Ishikawa (cell line): ENCODE data around the gene LIX1L.

Experiments used
- CEBPB ChIP-seq: IDR thresholded peaks from 2 replicates; pipeline ENCODE4 v1.6.1; 2012
- CREB1 ChIP-seq: IDR thresholded peaks from 2 replicates; pipeline ENCODE4 v1.6.1; 2012; ENCODE audit warnings: low read depth
- EP300 ChIP-seq: IDR thresholded peaks from 2 replicates; pipeline ENCODE4 v1.6.1; 2012; ENCODE audit warnings: borderline replicate concordance
- FOXM1 ChIP-seq: IDR thresholded peaks from 2 replicates; pipeline ENCODE4 v1.6.1; 2012; ENCODE audit warnings: low read depth, borderline replicate concordance
- MAX ChIP-seq: IDR thresholded peaks from 2 replicates; pipeline ENCODE4 v1.6.1; 2012
- NFIC ChIP-seq: IDR thresholded peaks from 2 replicates; pipeline ENCODE4 v1.6.1; 2012
- RAD21 ChIP-seq: IDR thresholded peaks from 2 replicates; pipeline ENCODE4 v1.6.1; 2012; ENCODE audit warnings: low read depth
- REST ChIP-seq: IDR thresholded peaks from 2 replicates; pipeline ENCODE4 v1.6.1; 2012; ENCODE audit warnings: low read depth, mild to moderate bottlenecking
- TAF1 ChIP-seq: IDR thresholded peaks from 2 replicates; pipeline ENCODE4 v1.6.1; 2012; ENCODE audit warnings: low read depth, mild to moderate bottlenecking
- TCF12 ChIP-seq: IDR thresholded peaks from 2 replicates; pipeline ENCODE4 v1.6.1; 2012; ENCODE audit warnings: low read depth
- TEAD4 ChIP-seq: IDR thresholded peaks from 2 replicates; pipeline ENCODE4 v1.6.1; 2012
- USF1 ChIP-seq: IDR thresholded peaks from 2 replicates; pipeline ENCODE4 v1.6.1; 2012
- YY1 ChIP-seq: IDR thresholded peaks from 2 replicates; pipeline ENCODE4 v1.6.1; 2012; ENCODE audit warnings: low read depth

DNA sequence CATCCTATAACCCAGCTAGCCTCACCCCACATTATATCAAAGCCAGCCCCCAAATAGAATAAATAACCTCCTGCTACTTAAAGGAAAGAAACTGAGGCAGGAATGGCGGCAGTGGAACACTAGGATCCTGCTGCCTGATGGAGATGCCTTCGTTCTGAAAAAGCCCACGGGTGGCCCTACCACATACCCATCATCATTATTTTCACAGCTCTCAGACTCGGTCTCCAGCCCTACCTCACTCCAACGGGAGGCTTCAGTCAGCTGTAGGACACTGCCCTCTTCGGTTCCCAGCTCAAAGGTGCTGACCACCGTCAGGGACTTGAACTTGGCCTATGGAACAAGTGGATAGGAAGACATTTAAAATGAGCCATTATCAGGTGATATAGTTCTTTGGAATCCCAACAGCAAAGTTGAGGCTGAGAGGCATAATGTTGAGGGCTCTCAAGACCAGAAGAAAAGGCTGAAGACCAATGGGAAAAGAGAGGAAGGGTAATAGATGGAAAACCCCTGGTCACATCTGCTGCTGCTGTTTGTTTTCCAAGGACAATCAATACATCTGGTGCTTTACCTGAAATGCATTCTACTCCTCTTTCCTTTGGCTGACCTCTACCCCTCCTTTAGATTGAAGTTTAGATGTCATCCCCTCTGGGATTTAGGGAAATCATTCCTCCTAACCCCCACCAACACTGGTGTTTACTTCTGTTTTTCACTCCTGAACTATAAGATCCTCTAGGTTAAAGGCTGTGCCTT is 64.3 kb downstream of the LIX1L start:
- TF ChIP-seq REST (no peak), TCF12 (no peak), CEBPB (no peak), RAD21 (no peak), EP300 (no peak), MAX (no peak), NFIC (no peak), YY1 (no peak), TEAD4 (no peak), CREB1 (no peak), USF1 (no peak), TAF1 (no peak), FOXM1 (no peak)
